GM12878 (cell line): ENCODE results near the gene RAMP1.

Experiments used
- BMI1 ChIP-seq: fragments of 450-650 bp; IDR thresholded peaks from 2 replicates; pipeline ENCODE4 v1.6.1; 2016; ENCODE audit warnings: mild to moderate bottlenecking, moderate library complexity, borderline replicate concordance
- CBFB ChIP-seq: IDR thresholded peaks from 2 replicates; pipeline ENCODE4 v1.6.1; 2016; ENCODE audit warnings: antibody characterized with exemption, low read depth
- CEBPB ChIP-seq, 2 experiments: fragments of 150-350 bp in 1 of 2; IDR thresholded peaks; 2 replicates each; pipeline ENCODE4 v1.6.1; 2012 to 2014; ENCODE audit warnings: low read depth in 2 of 2, low read length in 2 of 2, borderline replicate concordance in 1 of 2, inconsistent platforms in 1 of 2
- CHD2 ChIP-seq: IDR thresholded peaks from 2 replicates; pipeline ENCODE4 v1.6.1; 2011; ENCODE audit warnings: low read depth, low read length, improper control_type of control experiment, borderline replicate concordance
- DPF2 ChIP-seq: fragments of 450-650 bp; IDR thresholded peaks from 2 replicates; pipeline ENCODE4 v1.6.1; 2017; ENCODE audit warnings: mild to moderate bottlenecking
- E2F4 ChIP-seq: IDR thresholded peaks from 2 replicates; pipeline ENCODE4 v1.6.1; 2012; ENCODE audit warnings: low read depth, low read length, improper control_type of control experiment
- EZH2 ChIP-seq: IDR thresholded peaks from 2 replicates; pipeline ENCODE4 v1.6.1; 2012; ENCODE audit warnings: low read depth, mild to moderate bottlenecking, control low read depth, inconsistent platforms, low read length, borderline replicate concordance; ENCODE audit not compliant: control insufficient read depth
- MYC ChIP-seq: IDR thresholded peaks from 2 replicates; pipeline ENCODE4 v1.6.1; 2011; ENCODE audit warnings: mild to moderate bottlenecking, low read length, moderate library complexity, inconsistent platforms; ENCODE audit not compliant: insufficient read depth, insufficient replicate concordance, insufficient read length, severe bottlenecking
- POLR2A ChIP-seq: IDR thresholded peaks from 2 replicates; pipeline ENCODE4 v1.6.1; 2011; ENCODE audit warnings: low read depth, mild to moderate bottlenecking, low read length
- RB1 ChIP-seq: fragments of 450-650 bp; formaldehyde crosslinking; IDR thresholded peaks from 2 replicates; pipeline ENCODE4 v1.6.1; 2017; ENCODE audit warnings: mild to moderate bottlenecking, borderline replicate concordance
- SP1 ChIP-seq: IDR thresholded peaks from one replicate; pipeline ENCODE4 v1.6.1; 2011; ENCODE audit warnings: low read depth, low read length
- SPI1 ChIP-seq: IDR thresholded peaks from 2 replicates; pipeline ENCODE4 v1.6.1; 2011; ENCODE audit warnings: low read depth, mild to moderate bottlenecking, low read length, moderate library complexity, borderline replicate concordance; ENCODE audit not compliant: insufficient read depth
- TF ChIP-seq, protein P1 (sequence below): IDR thresholded peaks from 2 replicates; pipeline ENCODE4 v1.6.1; 2011; ENCODE audit warnings: low read depth, low read length, improper control_type of control experiment, borderline replicate concordance

- TF ChIP-seq SP1: no peak
- TF ChIP-seq POLR2A: no peak
- TF ChIP-seq BMI1: no peak
- TF ChIP-seq, protein P1, sequence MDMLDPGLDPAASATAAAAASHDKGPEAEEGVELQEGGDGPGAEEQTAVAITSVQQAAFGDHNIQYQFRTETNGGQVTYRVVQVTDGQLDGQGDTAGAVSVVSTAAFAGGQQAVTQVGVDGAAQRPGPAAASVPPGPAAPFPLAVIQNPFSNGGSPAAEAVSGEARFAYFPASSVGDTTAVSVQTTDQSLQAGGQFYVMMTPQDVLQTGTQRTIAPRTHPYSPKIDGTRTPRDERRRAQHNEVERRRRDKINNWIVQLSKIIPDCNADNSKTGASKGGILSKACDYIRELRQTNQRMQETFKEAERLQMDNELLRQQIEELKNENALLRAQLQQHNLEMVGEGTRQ: no peak
- TF ChIP-seq SPI1: no peak
- no peak for TF ChIP-seq E2F4
- TF ChIP-seq MYC: no peak
- no peak for TF ChIP-seq CEBPB (IDR thresholded peaks at IDR 0.05; ENCODE audit: borderline replicate concordance in 1 of 2, low read depth in 2 of 2, low read length in 2 of 2)
- TF ChIP-seq CBFB: no peak
- no peak for TF ChIP-seq EZH2
- TF ChIP-seq DPF2: no peak
- TF ChIP-seq CHD2: no peak
- TF ChIP-seq RB1: no peak
Observed at GRCh38 chr2:237870126-237870525, 10.7 kb downstream of the RAMP1 start.
